RCC 7860 (cell line): ENCODE results near the gene SS18.
"Not testable (repeated sequence)": the region's sequence is repeated elsewhere in the genome, so short reads cannot be mapped to it uniquely, and the experiment has no call there.

ENCODE experiments used
- DNase-seq: peaks from one replicate; pipeline ENCODE4 v3.0.0-alpha.2; 2015; ENCODE audit warnings: low spot score
- FAIRE-seq: peaks from 2 replicates; lab custom pipeline; 2012; peaks lifted over from hg19 to GRCh38; lab: Jason Lieb, UNC

SS18 gene, protein sequence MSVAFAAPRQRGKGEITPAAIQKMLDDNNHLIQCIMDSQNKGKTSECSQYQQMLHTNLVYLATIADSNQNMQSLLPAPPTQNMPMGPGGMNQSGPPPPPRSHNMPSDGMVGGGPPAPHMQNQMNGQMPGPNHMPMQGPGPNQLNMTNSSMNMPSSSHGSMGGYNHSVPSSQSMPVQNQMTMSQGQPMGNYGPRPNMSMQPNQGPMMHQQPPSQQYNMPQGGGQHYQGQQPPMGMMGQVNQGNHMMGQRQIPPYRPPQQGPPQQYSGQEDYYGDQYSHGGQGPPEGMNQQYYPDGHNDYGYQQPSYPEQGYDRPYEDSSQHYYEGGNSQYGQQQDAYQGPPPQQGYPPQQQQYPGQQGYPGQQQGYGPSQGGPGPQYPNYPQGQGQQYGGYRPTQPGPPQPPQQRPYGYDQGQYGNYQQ

DNA sequence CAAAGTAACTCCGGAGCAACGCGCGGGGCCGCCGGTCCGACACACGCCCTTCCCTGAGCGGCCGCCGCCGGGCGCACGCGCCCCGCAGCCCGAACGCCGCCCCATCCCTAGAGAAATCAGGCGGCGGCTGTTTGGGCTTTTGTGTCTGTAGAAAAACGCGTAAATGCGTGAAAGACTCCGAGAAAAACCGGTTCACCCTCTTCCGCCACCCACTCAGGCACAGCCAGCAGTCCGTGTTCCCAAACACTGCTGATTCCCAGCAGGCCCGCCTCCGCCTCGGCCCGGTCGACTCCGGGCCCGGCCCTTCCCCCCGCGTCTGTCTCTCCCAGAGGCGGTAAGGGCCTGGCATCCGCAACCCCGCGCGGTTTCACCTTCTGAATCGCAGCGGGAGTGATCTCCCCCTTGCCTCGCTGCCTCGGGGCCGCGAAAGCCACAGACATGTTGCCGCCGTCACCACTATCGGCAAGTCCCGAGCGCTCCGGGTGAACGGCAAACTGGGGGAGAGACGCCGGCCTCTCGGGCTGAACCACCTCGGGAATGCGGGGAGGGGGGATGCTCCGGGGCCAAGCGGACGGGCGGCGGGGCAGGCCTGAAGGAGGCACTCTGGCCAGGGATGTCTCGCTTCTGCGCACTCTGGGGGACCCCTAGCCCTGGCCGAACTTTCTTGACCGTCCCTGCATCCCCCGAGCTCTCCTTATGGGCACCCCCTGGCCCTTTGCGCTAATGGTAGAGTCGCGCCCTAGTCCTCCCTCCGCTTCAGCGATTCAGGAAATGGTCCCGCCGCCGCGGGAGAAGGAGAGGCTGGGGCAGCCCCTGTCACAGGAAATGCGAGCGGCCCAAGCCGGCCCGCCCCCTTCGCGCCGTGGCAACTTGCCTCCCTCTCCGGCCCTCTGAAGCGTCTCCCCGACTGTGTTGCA lies at the start of gene SS18:
Gene SS18, minus strand, starts transcription at position 484 of the 917 bp plus-strand sequence. Its CDS starts 44 bp downstream, at position 440.
- DNase-seq, result peak; percentile 73
- FAIRE-seq, result no peak

DNA sequence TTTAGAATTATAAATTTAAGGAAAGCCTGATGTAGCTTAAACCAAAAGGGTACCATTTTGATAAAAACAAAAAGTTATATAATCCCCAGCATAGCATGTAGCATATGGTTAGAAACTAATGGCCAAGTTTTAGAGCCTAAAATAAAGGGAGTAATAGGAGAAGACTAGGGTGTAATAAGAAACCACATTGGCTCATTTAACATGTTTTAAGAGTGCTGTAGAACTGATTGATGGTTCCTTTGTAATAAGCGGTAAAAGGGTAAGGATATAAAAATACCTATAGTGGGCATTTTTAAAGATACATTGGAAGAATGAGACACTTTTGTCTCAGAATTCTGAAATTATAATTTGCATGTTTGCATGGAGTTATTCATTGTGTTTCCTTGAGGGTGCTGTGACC lies 45.1 kb upstream of the SS18 start:
- FAIRE-seq (no peak), DNase-seq (no peak)

DNA sequence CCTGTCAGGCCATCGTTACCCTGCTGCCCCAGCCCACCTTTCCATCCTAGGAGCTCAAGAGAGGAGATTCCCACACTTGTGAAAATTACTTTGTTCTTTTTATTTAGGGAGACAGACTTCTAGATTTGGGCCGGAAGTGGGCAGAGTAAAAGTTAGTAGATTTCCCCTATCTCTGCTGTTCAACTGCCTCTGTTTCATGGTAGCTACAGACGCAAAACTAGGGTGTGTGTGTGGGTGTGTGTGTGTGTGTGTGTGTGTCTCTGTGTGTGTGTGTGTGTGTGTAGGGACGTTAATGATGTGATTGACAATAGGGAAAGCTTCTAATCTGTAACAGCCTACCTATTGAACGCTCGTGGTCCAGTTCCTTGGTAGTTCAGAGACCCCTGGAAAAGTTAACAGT lies 43.7 kb upstream of the SS18 start:
- FAIRE-seq (no peak), DNase-seq (no peak)

DNA sequence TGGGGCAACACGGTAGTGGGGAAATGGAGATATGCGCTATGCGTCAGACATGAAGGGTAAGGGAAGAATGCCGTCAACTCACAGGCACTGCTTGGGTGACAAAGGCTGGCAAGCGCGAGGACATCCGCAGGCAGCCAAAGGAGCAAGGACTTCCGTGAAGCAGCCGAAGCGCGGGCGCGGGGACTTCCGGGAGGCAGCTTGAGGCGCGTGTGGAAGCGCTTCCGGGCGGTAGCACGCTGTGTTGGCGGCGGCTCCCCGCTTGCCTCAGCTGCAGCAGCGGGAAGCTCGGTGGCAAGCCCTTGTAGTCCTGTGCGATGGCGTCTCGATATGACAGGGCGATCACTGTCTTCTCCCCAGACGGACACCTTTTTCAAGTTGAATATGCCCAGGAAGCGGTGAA lies 43.2 kb upstream of the SS18 start, which contains the start of gene PSMA8:
Gene PSMA8, plus strand, starts transcription at position 218 of the 400 bp plus-strand sequence. Its CDS starts 97 bp downstream, at position 315.
- FAIRE-seq (no peak), DNase-seq (no peak)

DNA sequence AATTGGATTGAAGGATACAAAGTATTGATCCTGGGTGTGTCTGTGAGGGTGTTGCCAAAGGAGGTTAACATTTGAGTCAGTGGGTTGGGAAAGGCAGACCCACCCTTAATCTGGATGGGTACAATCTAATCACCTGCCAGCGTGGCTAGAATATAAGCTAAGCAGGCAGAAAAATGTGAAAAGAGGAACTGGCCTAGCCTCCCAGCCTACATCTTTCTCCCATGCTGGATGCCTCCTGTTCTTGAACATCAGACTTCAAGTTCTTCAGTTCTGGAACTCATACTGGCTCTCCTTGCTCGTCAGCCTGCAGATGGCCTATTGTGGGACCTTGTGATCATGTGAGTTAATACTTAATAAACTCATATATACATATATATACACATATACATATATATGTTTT lies 37.8 kb upstream of the SS18 start:
- not testable (repeated sequence) for DNase-seq, FAIRE-seq

DNA sequence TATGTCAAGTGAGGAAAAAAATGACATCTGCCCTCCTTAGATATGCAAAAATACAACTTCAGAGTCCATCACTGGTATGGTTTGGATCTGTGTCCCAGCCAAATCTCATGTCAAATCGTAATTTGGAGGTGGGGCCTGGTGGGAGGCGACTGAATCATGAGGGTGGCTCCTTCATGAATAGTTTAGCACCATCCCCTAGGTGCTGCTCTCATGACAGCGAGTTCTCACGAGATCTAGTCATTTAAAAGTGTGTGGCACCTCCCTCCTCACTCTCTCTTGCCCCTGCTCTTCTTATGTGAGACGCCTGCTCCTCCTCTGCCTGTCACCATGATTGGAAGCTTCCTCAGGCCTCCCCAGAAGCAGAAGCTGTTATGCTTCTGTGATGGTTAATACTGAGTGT lies 37.4 kb upstream of the SS18 start:
- FAIRE-seq (no peak), DNase-seq (no peak)

DNA sequence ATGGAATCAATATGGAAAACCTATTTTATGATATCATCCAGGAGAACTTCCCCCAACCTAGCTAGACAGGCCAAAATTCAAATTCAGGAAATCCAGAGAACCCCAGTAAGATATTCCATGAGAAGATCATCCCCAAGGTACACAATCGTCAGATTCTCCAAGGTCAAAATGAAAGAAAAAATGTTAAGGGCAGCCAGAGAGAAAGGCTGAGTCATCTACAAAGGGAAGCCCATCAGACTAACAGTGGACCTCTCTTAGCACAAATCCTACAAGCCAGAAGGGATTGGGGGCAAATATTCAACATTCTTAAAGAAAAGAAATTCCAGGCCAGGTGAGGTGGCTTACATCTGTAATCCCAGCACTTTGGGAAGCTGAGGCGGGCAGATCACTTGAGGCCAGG lies 31.6 kb upstream of the SS18 start:
- not testable (repeated sequence) for FAIRE-seq, DNase-seq

DNA sequence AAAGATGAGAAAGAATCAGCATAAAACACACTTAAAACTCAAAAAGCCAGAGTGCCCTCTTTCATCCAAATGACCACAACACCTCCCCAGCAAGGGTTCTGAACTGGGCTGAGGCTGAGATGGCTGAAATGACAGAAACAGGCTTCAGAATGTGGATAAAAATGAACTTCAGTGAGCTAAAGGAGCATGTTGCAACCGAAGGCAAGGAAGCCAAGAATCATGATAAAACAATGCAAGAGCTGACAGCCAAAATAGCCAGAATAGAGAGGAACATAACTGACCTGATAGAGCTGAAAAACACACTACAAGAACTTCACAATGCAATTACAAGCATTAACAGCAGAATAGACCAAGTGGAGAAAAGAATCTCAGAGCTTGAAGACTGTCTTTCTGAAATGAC lies 31.1 kb upstream of the SS18 start:
- no peak for DNase-seq
- FAIRE-seq, result no peak

DNA sequence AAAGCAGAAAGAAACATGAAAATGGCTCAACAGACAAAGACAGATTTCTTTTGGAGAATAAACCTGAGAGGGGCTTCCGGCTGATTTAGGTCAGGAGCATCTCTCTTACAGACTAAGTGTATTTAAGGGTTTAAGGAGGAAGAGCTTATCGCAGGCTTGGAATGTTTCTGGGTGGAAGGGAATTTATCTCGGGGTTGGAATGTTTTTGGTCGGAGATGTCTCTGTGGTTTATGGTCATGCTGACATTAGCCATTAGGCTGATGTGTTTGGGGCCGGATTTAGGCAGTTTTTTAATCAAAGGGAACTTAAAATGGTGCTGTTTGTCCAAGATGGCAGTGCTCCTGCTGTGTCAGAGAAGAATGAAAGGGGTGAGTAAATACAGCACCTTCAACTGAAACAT lies 28.8 kb upstream of the SS18 start:
- DNase-seq (no peak), FAIRE-seq (no peak)

DNA sequence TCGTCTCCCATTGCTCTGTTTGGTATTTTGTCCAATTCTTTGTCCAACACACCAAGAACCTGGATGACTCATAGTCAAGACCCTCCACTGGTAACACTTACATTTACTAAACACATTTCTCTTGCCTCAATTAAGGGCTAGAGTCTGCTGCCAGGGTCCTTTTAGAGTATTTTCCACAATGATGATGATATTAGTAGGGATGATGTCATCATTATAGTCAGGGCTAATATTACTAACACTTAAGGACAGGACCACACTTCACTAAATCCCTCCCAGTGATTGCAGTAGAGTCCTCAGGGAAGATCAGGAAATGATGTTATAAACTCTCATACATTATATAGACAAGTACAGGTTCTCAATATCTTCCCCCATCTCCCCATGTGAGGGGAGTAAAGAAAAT lies 13.6 kb upstream of the SS18 start:
- FAIRE-seq (no peak), DNase-seq (no peak)

DNA sequence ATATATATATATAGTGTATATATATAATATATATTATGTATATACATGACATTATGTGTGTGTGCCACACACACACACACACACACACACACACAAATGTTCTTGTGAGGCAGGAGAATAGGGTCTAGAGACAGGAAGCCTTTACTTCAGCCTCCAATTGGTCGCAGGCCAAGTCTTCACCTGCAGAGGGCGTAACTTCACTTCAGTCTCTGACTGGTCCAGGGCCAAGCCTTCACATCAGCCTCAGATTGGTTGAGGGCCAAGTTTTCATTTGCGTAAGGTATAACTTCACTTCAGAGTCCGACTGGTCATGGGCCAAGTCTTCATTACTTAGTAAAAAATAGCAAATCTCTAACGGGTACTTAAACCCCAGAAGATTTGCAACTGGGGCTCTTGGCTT lies 13.2 kb upstream of the SS18 start:
- FAIRE-seq, result no peak

DNA sequence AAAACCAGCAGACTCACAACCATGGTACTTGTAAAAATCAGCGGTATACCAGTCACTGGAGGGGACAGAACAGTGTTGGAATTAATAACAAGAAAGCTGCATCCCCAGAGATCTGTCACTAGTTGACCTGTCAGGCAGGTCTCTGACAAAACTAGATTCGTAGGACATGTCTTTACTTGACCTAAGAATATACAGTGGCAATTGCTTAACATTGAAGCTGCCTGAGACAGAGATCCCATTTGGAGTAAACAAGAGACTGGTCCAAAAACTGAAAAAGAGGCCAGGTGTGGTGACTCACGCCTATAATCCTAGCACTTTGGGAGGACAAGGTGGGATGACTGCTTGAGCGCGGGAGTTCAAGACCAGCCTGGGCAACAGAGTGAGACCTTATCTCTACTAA lies 7.2 kb upstream of the SS18 start:
- no peak for DNase-seq
- no peak for FAIRE-seq

More for the DNA sequence above, 13.2 kb upstream of the SS18 start:
- no peak for DNase-seq

DNA sequence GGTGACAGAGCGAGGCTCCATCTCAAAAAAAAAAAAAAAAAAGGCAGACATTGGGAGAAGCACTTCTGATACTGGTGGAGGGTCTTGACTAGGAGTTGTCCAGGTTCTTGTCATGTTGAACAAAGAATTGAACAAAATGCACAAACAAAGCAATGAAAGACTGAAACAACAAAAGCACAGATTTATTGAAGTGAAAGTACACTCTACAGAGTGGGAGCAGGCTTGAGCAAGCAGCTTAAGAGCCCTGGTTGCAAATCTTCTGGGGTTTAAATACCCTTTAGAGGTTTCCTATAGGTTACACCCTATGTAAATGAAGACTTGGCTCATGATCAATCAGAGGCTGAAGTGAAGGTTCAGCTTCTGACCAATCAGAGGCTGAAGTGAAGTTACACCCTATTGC lies 6.4 kb upstream of the SS18 start:
- FAIRE-seq, result no peak
- DNase-seq, result no peak

DNA sequence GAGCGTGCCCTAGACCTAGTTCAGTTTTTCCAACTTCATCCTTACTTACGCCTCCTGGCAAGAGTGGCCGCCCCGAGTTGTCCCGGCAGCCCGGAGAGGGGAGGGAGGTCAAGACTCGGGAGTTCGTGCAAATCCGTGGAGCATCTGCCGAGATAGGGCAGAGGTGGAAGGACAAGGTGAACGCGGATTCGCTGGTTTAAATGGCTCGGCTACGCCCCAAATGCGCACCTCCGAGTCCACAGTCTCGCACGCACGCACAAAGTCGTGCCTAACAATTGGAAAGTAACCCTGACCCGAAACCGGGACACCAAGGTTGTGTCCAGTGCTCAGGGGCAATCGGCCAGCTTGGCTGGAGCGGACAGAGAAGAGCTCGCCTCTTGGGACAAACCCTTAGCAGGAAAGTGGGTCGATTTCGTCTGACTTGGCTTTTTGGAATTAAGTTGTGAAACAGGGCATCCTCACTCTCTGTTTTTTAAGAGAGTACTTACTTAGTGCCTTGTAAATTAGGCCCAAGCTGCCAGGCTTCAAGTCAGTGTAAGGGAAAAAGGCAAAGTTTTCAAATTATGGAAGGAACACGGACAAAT lies 726 bp upstream of the SS18 start:
- FAIRE-seq, result no peak

DNA sequence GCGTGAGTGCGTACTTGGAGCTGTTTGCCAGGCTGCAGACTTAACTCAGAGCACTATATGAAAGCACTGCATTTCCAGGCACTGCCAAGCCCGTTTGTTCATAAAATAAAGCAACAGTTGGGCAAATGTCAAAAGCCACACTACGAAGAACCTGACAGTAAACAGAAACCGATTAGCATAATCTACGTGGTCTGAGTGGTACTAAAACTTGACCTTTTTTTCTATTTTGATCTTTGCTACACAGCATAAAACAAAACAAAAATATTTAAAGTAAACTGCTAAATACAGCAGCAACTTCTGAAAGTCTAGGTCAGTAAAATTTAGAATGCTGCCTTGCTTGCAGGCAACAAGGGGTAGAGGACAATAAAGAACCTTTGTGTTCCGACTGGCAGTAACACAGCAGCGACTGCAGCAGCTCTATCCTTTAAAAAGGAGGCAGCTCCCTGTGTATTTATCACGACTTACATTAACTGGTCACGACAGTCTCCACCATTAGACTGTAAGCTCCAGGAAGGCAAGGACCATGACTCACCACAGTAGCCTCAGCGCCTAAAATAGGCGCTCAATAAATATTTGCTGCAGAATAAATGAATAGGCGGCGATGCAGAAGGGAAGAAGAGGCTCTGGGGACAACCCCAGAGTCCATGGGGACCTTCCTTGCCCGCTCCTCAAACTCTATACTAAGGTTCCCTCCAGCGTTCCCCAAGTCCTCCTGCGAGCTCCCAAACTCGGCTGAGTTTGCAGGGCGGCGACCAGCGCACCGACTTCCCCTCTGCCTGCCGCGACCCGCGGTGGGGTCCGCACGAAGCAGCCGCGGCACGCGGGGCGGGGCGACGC lies 902 bp downstream of the SS18 start:
- FAIRE-seq (no peak), DNase-seq (peak; percentile 6)

More for the DNA sequence above, 726 bp upstream of the SS18 start:
- DNase-seq, result no peak

DNA sequence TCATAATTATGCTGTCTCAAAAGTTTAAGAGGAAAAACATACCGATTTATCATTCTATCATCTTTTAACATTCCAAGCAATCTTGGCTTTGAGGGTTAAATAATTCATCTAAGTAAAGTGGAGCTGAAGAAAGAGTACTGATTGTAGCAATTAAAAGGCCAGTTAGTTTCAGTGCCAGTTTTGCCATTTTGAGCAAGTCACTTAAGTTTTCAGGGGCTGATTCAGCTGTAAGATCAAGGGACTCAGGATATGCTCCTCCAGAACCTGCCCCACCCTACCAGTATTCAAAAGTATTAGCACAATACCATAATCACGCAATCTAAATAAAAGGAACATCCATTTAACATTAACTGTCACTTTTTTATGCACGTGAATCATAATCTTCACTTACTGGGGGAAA lies 1.9 kb downstream of the SS18 start:
- DNase-seq (no peak), FAIRE-seq (no peak)

DNA sequence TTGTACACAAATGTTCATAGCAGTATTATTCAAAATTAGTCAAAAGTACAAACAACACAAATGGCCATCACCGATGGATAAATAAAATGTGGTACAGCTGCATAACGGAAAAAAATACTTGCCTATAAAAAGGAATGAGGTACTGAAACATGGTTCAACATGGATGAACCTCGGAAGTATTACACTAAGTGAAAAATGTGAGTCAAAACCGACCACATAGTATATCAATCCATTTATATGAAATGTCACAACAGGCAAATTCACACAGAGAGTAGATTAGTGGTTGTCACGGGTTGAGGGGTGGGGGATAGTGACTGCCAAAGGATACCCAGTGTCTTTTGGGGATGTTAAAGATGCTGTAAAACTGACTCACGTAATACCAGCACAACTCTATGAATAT lies 3.5 kb downstream of the SS18 start:
- no peak for FAIRE-seq

DNA sequence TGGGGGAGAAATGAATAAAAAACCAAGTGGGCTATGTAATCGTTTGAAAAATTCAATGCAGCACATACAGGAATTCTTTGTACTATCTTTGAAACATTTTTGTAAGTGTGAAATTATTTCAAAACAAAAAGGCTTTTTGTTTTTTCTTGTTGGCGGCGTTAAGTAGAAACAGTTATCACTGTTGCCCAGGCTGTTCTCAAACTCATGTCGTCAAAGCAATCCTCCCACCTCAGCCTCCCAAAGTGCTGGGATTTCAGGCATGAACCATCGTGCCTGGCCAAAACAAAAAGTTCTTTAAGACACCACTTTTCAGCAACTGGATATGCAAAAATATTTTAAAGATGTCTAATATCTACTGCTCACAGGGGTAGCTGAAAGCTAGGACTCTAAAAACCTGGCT lies 5.4 kb downstream of the SS18 start:
- DNase-seq (no peak), FAIRE-seq (no peak)

More for the DNA sequence above, 3.5 kb downstream of the SS18 start:
- no peak for DNase-seq

DNA sequence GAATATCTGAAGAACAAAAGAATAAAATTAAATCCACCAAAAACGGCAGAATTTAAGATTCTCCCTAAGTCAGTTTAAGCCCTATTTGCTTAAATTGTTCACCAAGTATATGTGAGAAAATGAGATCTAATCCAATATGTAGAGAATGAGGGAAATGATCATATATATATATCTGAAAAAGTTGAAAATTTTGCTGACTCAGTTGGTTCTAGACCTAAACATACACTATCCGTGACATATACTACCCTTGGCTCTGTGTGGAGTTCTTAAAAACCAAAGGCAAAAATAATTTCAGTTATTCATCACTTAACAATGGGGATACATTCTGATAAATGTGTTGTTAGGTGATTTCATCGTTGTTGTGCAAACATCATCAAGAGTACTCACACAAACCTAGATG lies 7.3 kb downstream of the SS18 start:
- DNase-seq, result no peak
- FAIRE-seq, result no peak

DNA sequence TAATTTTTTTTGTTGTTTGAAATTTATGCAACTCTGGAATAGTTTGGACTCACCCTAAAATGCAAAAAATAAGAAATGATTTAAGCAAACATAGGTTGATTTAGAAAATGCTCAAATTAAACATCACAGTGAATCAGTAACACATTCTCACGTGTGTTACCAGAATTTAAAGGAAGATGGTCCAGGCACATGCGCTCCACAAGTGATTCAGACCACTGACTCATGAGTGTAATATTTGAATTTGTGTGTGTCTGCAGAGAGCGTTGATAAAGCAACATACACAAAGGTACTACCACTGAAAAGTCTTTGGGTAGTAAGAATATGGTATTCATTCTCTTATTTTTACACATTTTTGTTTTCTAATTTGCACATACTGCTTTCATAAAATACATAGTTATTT lies 7.9 kb downstream of the SS18 start:
- FAIRE-seq (no peak), DNase-seq (peak; percentile 21)
